SIG-M5 treated with dmso at 0.1 percent for 504 hours (cell line): ENCODE measurements around the gene PARD3.
"Not testable (repeated sequence)": the region's sequence is repeated elsewhere in the genome, so short reads cannot be mapped to it uniquely, and the experiment has no call there.

Experiments used
- DNase-seq: peaks from one replicate; lab custom pipeline; 2025; ENCODE audit not compliant: unreplicated experiment; lab: John Stamatoyannopoulos, UW

The PARD3 gene

GRCh38 chr10:34768972-34769330, 46.1 kb downstream of the PARD3 start:
- no peak for DNase-seq

GRCh38 chr10:34768261-34768971, 46.7 kb downstream of the PARD3 start:
- DNase-seq = no peak

- DNase-seq = no peak
Measured at GRCh38 chr10:34766811-34767494, 48.1 kb downstream of the PARD3 start.

- DNase-seq = no peak
Measured at GRCh38 chr10:34766266-34766600, 48.9 kb downstream of the PARD3 start.

- DNase-seq = no peak
Measured at GRCh38 chr10:34764472-34764946, 50.6 kb downstream of the PARD3 start.

- DNase-seq = no peak
Measured at GRCh38 chr10:34762603-34763299, 52.3 kb downstream of the PARD3 start.

GRCh38 chr10:34762156-34762555, 52.9 kb downstream of the PARD3 start:
- no peak for DNase-seq

GRCh38 chr10:34761453-34761852, 53.6 kb downstream of the PARD3 start:
- no peak for DNase-seq

- no peak for DNase-seq
Measured at GRCh38 chr10:34760606-34761005, 54.5 kb downstream of the PARD3 start.

GRCh38 chr10:34759837-34760215, 55.3 kb downstream of the PARD3 start:
- no peak for DNase-seq

- DNase-seq = no peak
Measured at GRCh38 chr10:34759161-34759836, 55.8 kb downstream of the PARD3 start.

GRCh38 chr10:34758447-34758996, 56.6 kb downstream of the PARD3 start:
- peak; percentile 81 for DNase-seq

GRCh38 chr10:34757933-34758332, 57.2 kb downstream of the PARD3 start:
- no peak for DNase-seq

GRCh38 chr10:34757181-34757580, 57.9 kb downstream of the PARD3 start:
- not testable (repeated sequence) for DNase-seq

GRCh38 chr10:34756584-34756983, 58.5 kb downstream of the PARD3 start:
- no peak for DNase-seq

GRCh38 chr10:34753014-34753757, 61.9 kb downstream of the PARD3 start:
- no peak for DNase-seq

GRCh38 chr10:34751272-34751671, 63.8 kb downstream of the PARD3 start:
- no peak for DNase-seq

- DNase-seq = not testable (repeated sequence)
Measured at GRCh38 chr10:34750795-34751194, 64.3 kb downstream of the PARD3 start.

- no peak for DNase-seq
Measured at GRCh38 chr10:34748767-34749166, 66.3 kb downstream of the PARD3 start.

GRCh38 chr10:34748357-34748756, 66.7 kb downstream of the PARD3 start:
- DNase-seq = no peak

GRCh38 chr10:34746094-34746493, 69.0 kb downstream of the PARD3 start:
- DNase-seq = no peak
